B cell (primary cell): ENCODE data around the gene ABHD6. TPM values are rescaled to one million over a fixed set of nuclear protein-coding genes. Genes with fewer than 3 reads are reported as not detected.
"Not testable (repeated sequence)": the region's sequence is repeated elsewhere in the genome, so short reads cannot be mapped to it uniquely, and the experiment has no call there.

ENCODE experiments used
- ATAC-seq: fragments of 200-7000 bp; cut with Tn5 transposase; one replicate; pipeline ENCODE4 v1.10.0; 2021; ENCODE audit warnings: low read depth, mild to moderate bottlenecking, moderate number of reproducible peaks, moderate library complexity
- CTCF ChIA-PET: fragments of 350-600 bp; sonication (Branson Sonifier 250); formaldehyde crosslinking; loops from one replicate; lab custom pipeline; 2021; ENCODE audit warnings: antibody characterized with exemption, inconsistent platforms; lab: Charles Lee
- POLR2A ChIA-PET: fragments of 350-600 bp; sonication (Branson Sonifier 250); formaldehyde crosslinking; loops from one replicate; lab custom pipeline; 2021; ENCODE audit warnings: antibody characterized with exemption; lab: Charles Lee
- DNase-seq: peaks from one replicate; pipeline ENCODE4 v3.0.0; 2013
- H2AFZ ChIP-seq: 2 replicates; pipeline ENCODE4 v1.6.1; 2012; ENCODE audit warnings: mild to moderate bottlenecking, low read depth, low read length; ENCODE audit not compliant: insufficient read depth, poor library complexity, severe bottlenecking
- H3K27ac ChIP-seq, 2 donors: 1 replicate in 1 of 2; 2 replicates in 1 of 2; pipeline ENCODE4 v1.5.1; 2012 to 2013; ENCODE audit warnings: low read length in 2 of 2, mild to moderate bottlenecking in 2 of 2, moderate library complexity in 1 of 2
- H3K27me3 ChIP-seq, 4 experiments: fragments of 200-600 bp in 1 of 4; sonication (generic) in 1 of 4; replicated peaks in 1 of 4; 1 replicate in 2 of 4; 2 replicates in 2 of 4; pipeline versions ENCODE4 v1.6.1 to v1.7.0; 2013 to 2016; ENCODE audit warnings: low read length in 3 of 4, mild to moderate bottlenecking in 2 of 4, mixed read lengths in 1 of 4, moderate library complexity in 1 of 4; ENCODE audit not compliant: insufficient read depth in 4 of 4, control insufficient read depth in 3 of 4; ENCODE audit errors: control extremely low read depth in 1 of 4
- H3K36me3 ChIP-seq, 2 experiments: replicated peaks in 1 of 2; 1 replicate in 1 of 2; 2 replicates in 1 of 2; pipeline versions ENCODE4 v1.6.1 to v1.7.1; 2013; ENCODE audit warnings: low read length in 1 of 2; ENCODE audit not compliant: insufficient read depth in 2 of 2, control insufficient read depth in 1 of 2; ENCODE audit errors: control extremely low read depth in 1 of 2, extremely low read depth in 1 of 2
- H3K4me1 ChIP-seq, 2 donors: fragments of 200-600 bp in 1 of 2; sonication (generic) in 1 of 2; 1 replicate in 1 of 2; 2 replicates in 1 of 2; pipeline versions ENCODE4 v1.5.1 to v1.6.1; 2013 to 2017; ENCODE audit warnings: low read length in 2 of 2; ENCODE audit not compliant: control insufficient read depth in 2 of 2, insufficient read depth in 2 of 2
- H3K4me2 ChIP-seq: replicated peaks from 2 replicates; pipeline ENCODE3; 2012; ENCODE audit warnings: mild to moderate bottlenecking, low read depth, low read length; ENCODE audit not compliant: poor library complexity, severe bottlenecking
- H3K4me3 ChIP-seq, 5 experiments: fragments of 200-600 bp in 1 of 5; sonication (generic) in 1 of 5; 1 replicate in 3 of 5; 2 replicates in 2 of 5; pipeline versions ENCODE4 v1.5.1 to v1.7.0; 2011 to 2016; ENCODE audit warnings: low read length in 4 of 5, mild to moderate bottlenecking in 4 of 5, low read depth in 2 of 5, control low read depth in 1 of 5, moderate library complexity in 1 of 5; ENCODE audit not compliant: insufficient read depth in 1 of 5; ENCODE audit errors: control extremely low read depth in 1 of 5, extremely low read depth in 1 of 5
- H3K79me2 ChIP-seq: fragments of 200-600 bp; sonication (generic); one replicate; pipeline ENCODE4 v1.6.0; 2016; ENCODE audit warnings: low read length; ENCODE audit not compliant: control insufficient read depth, insufficient read depth
- H3K9ac ChIP-seq: fragments of 200-600 bp; sonication (generic); 2 replicates; pipeline ENCODE4 v1.6.1; 2017; ENCODE audit warnings: mild to moderate bottlenecking, low read length, moderate library complexity
- H3K9me3 ChIP-seq, 3 donors: one replicate each; pipeline versions ENCODE4 v1.6.1 to v1.7.1; 2013; ENCODE audit warnings: low read length in 2 of 3; ENCODE audit not compliant: control insufficient read depth in 2 of 3, insufficient read depth in 1 of 3; ENCODE audit errors: control extremely low read depth in 1 of 3
- H4K20me1 ChIP-seq: 2 replicates; pipeline ENCODE4 v1.6.0; 2012; ENCODE audit warnings: mild to moderate bottlenecking, low read length; ENCODE audit not compliant: insufficient read depth, control insufficient read depth, poor library complexity, severe bottlenecking
- H3K27ac Mint-ChIP-seq: one replicate; pipeline ENCODE4 v1.8.0; 2021; ENCODE audit warnings: mixed read lengths
- H3K27me3 Mint-ChIP-seq: one replicate; pipeline ENCODE4 v1.8.0; 2021; ENCODE audit warnings: mixed read lengths
- H3K4me1 Mint-ChIP-seq: one replicate; pipeline ENCODE4 v1.8.0; 2021; ENCODE audit warnings: mixed read lengths
- H3K4me3 Mint-ChIP-seq: one replicate; pipeline ENCODE4 v1.8.0; 2021; ENCODE audit warnings: mixed read lengths
- H3K9me3 Mint-ChIP-seq: one replicate; pipeline ENCODE4 v1.8.0; 2022; ENCODE audit warnings: mixed read lengths; ENCODE audit not compliant: insufficient read depth
- CTCF ChIP-seq: fragments of 200-600 bp; IDR thresholded peaks from one replicate; pipeline ENCODE4 v1.8.0; 2022; ENCODE audit warnings: antibody characterized with exemption, mild to moderate bottlenecking
- EZH2 ChIP-seq: IDR thresholded peaks from 2 replicates; pipeline ENCODE4 v1.6.1; 2012; ENCODE audit warnings: borderline replicate concordance, low read depth, mild to moderate bottlenecking, moderate library complexity, low read length; ENCODE audit not compliant: insufficient read depth, poor library complexity, severe bottlenecking
- WGBS: methylation state at CpG from one replicate; pipeline ENCODE4 v1.1.5; 2013; ENCODE audit warnings: missing lambda C conversion rate; ENCODE audit not compliant: insufficient coverage; 5-methylcytosine and 5-hydroxymethylcytosine counted together
- intact Hi-C: fragments of 100-400 bp; cut with micrococcal nuclease; formaldehyde crosslinking; loops from one replicate; pipeline ENCODE4 v1.10.0; 2022
- polyA plus RNA-seq: library from polyadenylated mRNA; depleted of rRNA; stranded (reverse); fragments of >200 nt; gene quantifications from 2 replicates; pipeline ENCODE4 v1.2.3, GENCODE V29; 2012
- total RNA-seq, 2 donors: library from RNA; stranded (reverse); fragments of 120-200 nt in 1 of 2; gene quantifications; 1 replicate in 1 of 2; 2 replicates in 1 of 2; pipeline versions ENCODE4 v1.2.3 to v1.2.4, GENCODE V29; 2013 to 2022

Gene ABHD6
- total and polyA plus RNA-seq, 2 donors (not counting 1 experiment from before 2014, with no cell fraction given): 4.5 to 24.2 TPM

GRCh38 chr3:58242340-58242739 lies 4.7 kb downstream of the ABHD6 start:
- DNase-seq (no peak), ATAC-seq (no peak)
- H3K27me3 Mint-ChIP-seq: no peaks in the 10 kb centered on the region
- TF ChIP-seq EZH2 (no peak), CTCF (no peak)
- H3K27ac Mint-ChIP-seq: no peak overlapping the region
- no peak overlapping the region for H3K27ac ChIP-seq
- H3K27me3 ChIP-seq: no peaks in the 10 kb centered on the region
- ChIA-PET POLR2A (interaction anchor here (0.7 kb wide), 1 partner anchor 46 kb away, joined by 3 read pairs; no protein-coding TSS in a partner anchor), CTCF (interaction anchor here (0.8 to 4.1 kb wide), 6 partner anchors 13 to 64 kb away, joined by 3 to 19 read pairs (median 4); partner anchors contain the start of genes HTD2 and RPP14)
- H3K4me1 Mint-ChIP-seq: peaks cover 52% of the 10 kb centered on the region
- H4K20me1 ChIP-seq: peaks cover 7% of the 10 kb centered on the region
- no peak overlapping the region for H2AFZ ChIP-seq
- intact Hi-C loops: no loop called here
- H3K4me2 ChIP-seq: no peak overlapping the region
- H3K79me2 ChIP-seq: peaks cover 93% of the 10 kb centered on the region
- no peak overlapping the region for H3K9ac ChIP-seq
- WGBS: no CpG with 5 or more reads among the region's 1 CpG
- peaks cover 8 to 13% of the 10 kb centered on the region in 2 donors for H3K4me1 ChIP-seq
- no peak overlapping the region for H3K4me3 ChIP-seq
- H3K36me3 ChIP-seq: no peaks in the 10 kb centered on the region
- no peaks in the 10 kb centered on the region for H3K9me3 Mint-ChIP-seq
- H3K9me3 ChIP-seq: no peaks in the 10 kb centered on the region
- H3K4me3 Mint-ChIP-seq: no peak overlapping the region

- H3K4me3 Mint-ChIP-seq, H3K9me3 ChIP-seq, H3K27ac Mint-ChIP-seq, DNase-seq, ATAC-seq, H3K36me3 ChIP-seq, H3K9me3 Mint-ChIP-seq, H3K4me2 ChIP-seq, H3K9ac ChIP-seq, H4K20me1 ChIP-seq, H2AFZ ChIP-seq, H3K27me3 Mint-ChIP-seq, H3K27ac ChIP-seq, H3K27me3 ChIP-seq, H3K4me3 ChIP-seq, POLR2A ChIA-PET, intact Hi-C loops: not testable (repeated sequence)
- Histone ChIP-seq H3K79me2 (peaks cover 98% of the 10 kb centered on the region), H3K4me1 (peaks cover 8 to 13% of the 10 kb centered on the region in 2 donors)
- CTCF ChIA-PET: interaction anchor here (0.8 to 4.1 kb wide), 2 partner anchors 28 to 63 kb away, joined by 3 to 19 read pairs; partner anchors contain the start of genes HTD2 and RPP14
- peaks cover 53% of the 10 kb centered on the region for H3K4me1 Mint-ChIP-seq
- WGBS: no CpG with 5 or more reads among the region's 4 CpGs
Observed at GRCh38 chr3:58242860-58243259, 5.3 kb downstream of the ABHD6 start.
